Naive B cell (primary cell): ENCODE data around the gene CFTR. TPM values are rescaled to one million over a fixed set of nuclear protein-coding genes. Genes with fewer than 3 reads are reported as not detected.
"Not testable (repeated sequence)": the region's sequence is repeated elsewhere in the genome, so short reads cannot be mapped to it uniquely, and the experiment has no call there.

Source experiments
- ATAC-seq, 2 donors: fragments of 150-1000 bp; cut with Tn5 transposase; 2 replicates each; pipeline ENCODE4 v1.10.0; 2021; ENCODE audit warnings: low read depth in 2 of 2, mild to moderate bottlenecking in 2 of 2, moderate library complexity in 2 of 2
- DNase-seq: peaks from one replicate; pipeline ENCODE4 v3.0.0; 2022
- H3K27ac Mint-ChIP-seq, 6 donors: one replicate each; pipeline ENCODE4 v1.8.0; 2020 to 2022; ENCODE audit warnings: mild to moderate bottlenecking in 6 of 6, mixed read lengths in 6 of 6, moderate library complexity in 5 of 6, inconsistent platforms in 2 of 6
- H3K27me3 Mint-ChIP-seq, 3 donors: one replicate each; pipeline ENCODE4 v1.8.0; 2021 to 2022; ENCODE audit warnings: mixed read lengths in 3 of 3, mild to moderate bottlenecking in 1 of 3
- H3K36me3 Mint-ChIP-seq, 2 donors: one replicate each; pipeline ENCODE4 v1.8.0; 2020 to 2022; ENCODE audit warnings: mixed read lengths in 2 of 2, inconsistent platforms in 1 of 2, mild to moderate bottlenecking in 1 of 2
- H3K4me1 Mint-ChIP-seq, 3 donors: one replicate each; pipeline ENCODE4 v1.8.0; 2020 to 2022; ENCODE audit warnings: mixed read lengths in 3 of 3, inconsistent platforms in 1 of 3, mild to moderate bottlenecking in 1 of 3, moderate library complexity in 1 of 3
- H3K4me3 Mint-ChIP-seq, 8 donors: one replicate each; pipeline ENCODE4 v1.8.0; 2020 to 2022; ENCODE audit warnings: mild to moderate bottlenecking in 8 of 8, mixed read lengths in 8 of 8, moderate library complexity in 8 of 8, inconsistent platforms in 2 of 8
- H3K9me3 Mint-ChIP-seq, 7 donors: one replicate each; pipeline ENCODE4 v1.8.0; 2020 to 2022; ENCODE audit warnings: mixed read lengths in 7 of 7, mild to moderate bottlenecking in 5 of 7, inconsistent platforms in 2 of 7, moderate library complexity in 1 of 7
- polyA plus RNA-seq, 6 donors: library from polyadenylated mRNA; unstranded; fragments of 300-500 nt; fragmentation: Illumina TruSeq; gene quantifications; one replicate each; pipeline ENCODE4 v1.2.3, GENCODE V29; 2021; ENCODE audit warnings: low read depth in 6 of 6

The CFTR gene
- polyA plus RNA-seq, 6 donors from 2014 or later = not detected

DNA sequence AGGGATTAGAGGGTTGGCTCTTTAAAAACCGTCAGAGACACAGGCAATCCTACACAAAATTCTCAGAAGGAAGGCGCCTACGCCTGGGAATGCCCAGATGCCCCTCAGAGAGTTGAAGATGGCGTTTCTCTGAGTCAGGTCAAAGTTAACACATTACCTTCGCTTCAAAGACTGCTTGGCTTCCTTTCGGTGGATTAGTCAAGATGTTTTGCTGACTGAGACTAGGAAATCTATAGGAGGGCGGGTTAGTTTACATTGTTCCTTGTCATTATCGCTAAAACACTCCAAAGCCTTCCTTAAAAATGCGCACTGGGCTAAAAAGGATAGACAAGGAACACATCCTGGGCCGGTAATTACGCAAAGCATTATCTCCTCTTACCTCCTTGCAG, 995 bp upstream of the CFTR start:
- ATAC-seq (no peak), DNase-seq (no peak)
- Mint-ChIP-seq H3K27me3 (peaks cover 17 to 31% (median 30%) of the 10 kb centered on the region in 3 donors), H3K4me3 (no peak overlapping the region), H3K27ac (no peak overlapping the region), H3K4me1 (no peaks in the 10 kb centered on the region), H3K36me3 (no peaks in the 10 kb centered on the region), H3K9me3 (peaks cover 0 to 11% (median 4%) of the 10 kb centered on the region in 7 donors)

DNA sequence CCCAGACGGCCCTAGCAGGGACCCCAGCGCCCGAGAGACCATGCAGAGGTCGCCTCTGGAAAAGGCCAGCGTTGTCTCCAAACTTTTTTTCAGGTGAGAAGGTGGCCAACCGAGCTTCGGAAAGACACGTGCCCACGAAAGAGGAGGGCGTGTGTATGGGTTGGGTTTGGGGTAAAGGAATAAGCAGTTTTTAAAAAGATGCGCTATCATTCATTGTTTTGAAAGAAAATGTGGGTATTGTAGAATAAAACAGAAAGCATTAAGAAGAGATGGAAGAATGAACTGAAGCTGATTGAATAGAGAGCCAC, 184 bp downstream of the CFTR start:
- H3K4me1 Mint-ChIP-seq = no peaks in the 10 kb centered on the region
- peaks cover 0 to 11% (median 4%) of the 10 kb centered on the region in 7 donors for H3K9me3 Mint-ChIP-seq
- ATAC-seq = no peak
- H3K36me3 Mint-ChIP-seq = no peaks in the 10 kb centered on the region
- H3K4me3 Mint-ChIP-seq = no peak overlapping the region
- no peak for DNase-seq
- peaks cover 17 to 31% (median 30%) of the 10 kb centered on the region in 3 donors for H3K27me3 Mint-ChIP-seq
- H3K27ac Mint-ChIP-seq = no peak overlapping the region

DNA sequence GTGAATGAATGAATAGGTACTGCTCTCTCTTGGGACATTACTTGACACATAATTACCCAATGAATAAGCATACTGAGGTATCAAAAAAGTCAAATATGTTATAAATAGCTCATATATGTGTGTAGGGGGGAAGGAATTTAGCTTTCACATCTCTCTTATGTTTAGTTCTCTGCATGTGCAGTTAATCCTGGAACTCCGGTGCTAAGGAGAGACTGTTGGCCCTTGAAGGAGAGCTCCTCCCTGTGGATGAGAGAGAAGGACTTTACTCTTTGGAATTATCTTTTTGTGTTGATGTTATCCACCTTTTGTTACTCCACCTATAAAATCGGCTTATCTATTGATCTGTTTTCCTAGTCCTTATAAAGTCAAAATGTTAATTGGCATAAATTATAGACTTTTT, 1.2 kb downstream of the CFTR start:
- Mint-ChIP-seq H3K27ac (no peak overlapping the region), H3K36me3 (no peaks in the 10 kb centered on the region), H3K4me1 (no peaks in the 10 kb centered on the region), H3K9me3 (peaks cover 0 to 11% (median 4%) of the 10 kb centered on the region in 7 donors), H3K4me3 (no peak overlapping the region), H3K27me3 (peaks cover 17 to 31% (median 30%) of the 10 kb centered on the region in 3 donors)
- DNase-seq = no peak
- no peak for ATAC-seq

DNA sequence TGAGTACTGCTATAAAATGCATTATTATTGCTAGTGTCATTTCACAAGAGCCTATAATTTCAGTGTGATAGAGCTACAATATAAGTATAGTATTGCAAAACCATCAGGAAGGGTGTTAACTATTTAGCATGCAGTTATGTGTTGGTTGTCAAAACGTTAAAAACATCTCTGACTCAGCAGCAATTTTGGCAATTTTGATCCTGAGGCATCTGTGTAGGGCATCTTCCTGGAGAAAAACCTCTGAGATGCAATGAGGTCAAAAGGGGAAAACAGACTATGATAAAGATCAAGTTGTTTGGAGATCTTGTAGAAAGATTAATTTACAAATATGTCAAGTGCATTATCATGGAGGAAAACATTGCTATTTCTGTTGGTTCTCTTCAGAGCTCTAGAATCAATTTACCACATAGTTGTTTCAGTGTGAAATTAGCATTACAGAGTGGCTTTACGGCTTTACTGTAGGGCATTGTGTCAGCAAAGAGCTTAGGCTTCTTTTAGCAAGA, 5.3 kb downstream of the CFTR start:
- Mint-ChIP-seq H3K4me1 (no peaks in the 10 kb centered on the region), H3K27ac (no peak overlapping the region), H3K4me3 (no peak overlapping the region), H3K9me3 (peaks cover 0 to 4% (median 0%) of the 10 kb centered on the region in 7 donors), H3K36me3 (no peaks in the 10 kb centered on the region), H3K27me3 (peaks cover 4 to 9% (median 7%) of the 10 kb centered on the region in 3 donors)
- no peak for ATAC-seq
- DNase-seq = no peak

DNA sequence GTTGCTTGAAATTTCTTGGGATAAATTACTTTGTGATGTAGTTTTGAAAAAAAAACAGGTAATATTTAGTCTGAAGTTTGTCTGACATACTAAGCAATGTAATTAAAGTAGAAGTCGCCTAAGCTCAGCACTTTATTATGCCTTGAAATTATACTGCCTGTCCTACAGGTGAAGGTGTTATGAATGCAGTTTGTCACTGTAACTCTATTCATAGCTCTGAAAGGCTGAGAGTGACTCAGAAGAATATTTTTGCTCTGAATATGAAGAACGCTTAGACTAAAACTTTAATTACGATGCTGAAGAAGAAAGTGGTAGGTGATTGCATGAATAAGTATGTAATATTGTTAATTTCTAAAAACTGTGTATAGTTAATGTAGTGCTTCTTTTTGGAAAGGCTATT, 9.2 kb downstream of the CFTR start:
- no peaks in the 10 kb centered on the region for H3K36me3 Mint-ChIP-seq
- H3K4me3 Mint-ChIP-seq = no peak overlapping the region
- ATAC-seq (no peak), DNase-seq (no peak)
- H3K27me3 Mint-ChIP-seq = no peaks in the 10 kb centered on the region
- no peak overlapping the region for H3K27ac Mint-ChIP-seq
- H3K4me1 Mint-ChIP-seq = no peaks in the 10 kb centered on the region
- no peaks in the 10 kb centered on the region for H3K9me3 Mint-ChIP-seq

DNA sequence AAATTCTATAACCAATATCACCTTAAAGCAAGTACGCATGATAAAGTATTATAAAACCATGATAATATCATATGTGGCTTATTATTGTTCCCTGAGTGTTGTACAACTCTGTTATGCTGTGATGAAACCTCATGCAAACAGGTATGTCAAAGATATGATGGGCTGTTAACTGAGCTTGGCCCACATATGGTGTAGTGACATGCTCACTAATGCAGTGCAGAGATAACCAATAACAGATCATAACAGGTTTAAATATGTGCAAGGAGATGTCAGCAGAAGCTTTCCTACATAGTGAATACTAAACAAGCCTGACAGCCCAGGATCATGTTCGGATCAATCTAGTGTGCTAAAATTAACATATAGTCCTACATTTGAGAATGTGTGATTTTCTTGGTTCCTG, 9.6 kb downstream of the CFTR start:
- no peaks in the 10 kb centered on the region for H3K36me3 Mint-ChIP-seq

DNA sequence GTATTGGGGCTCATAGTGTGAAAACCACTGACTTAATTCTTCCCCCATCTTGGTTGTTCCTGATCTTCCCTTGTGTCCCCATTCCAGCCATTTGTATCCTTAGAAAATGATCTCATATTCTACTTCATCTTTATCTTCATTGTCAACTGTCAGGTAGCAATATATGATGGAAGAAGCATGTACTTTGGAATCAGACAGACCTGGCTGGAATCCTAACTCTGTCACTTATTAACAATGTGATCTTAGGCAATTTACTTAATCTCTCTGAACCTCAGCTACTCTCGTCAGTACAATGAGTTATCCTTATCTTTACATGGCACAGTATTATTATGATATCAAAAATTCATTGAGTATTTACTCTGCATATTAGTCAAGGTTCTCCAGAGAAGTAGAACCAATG, 10.1 kb downstream of the CFTR start:
- Mint-ChIP-seq H3K36me3 (no peaks in the 10 kb centered on the region), H3K9me3 (no peaks in the 10 kb centered on the region), H3K27ac (no peak overlapping the region), H3K27me3 (no peaks in the 10 kb centered on the region), H3K4me1 (no peaks in the 10 kb centered on the region), H3K4me3 (no peak overlapping the region)
- ATAC-seq = no peak
- DNase-seq = no peak

More for the DNA sequence above, 9.6 kb downstream of the CFTR start:
- DNase-seq (no peak), ATAC-seq (no peak)
- H3K4me1 Mint-ChIP-seq = no peaks in the 10 kb centered on the region
- H3K9me3 Mint-ChIP-seq = no peaks in the 10 kb centered on the region
- H3K27ac Mint-ChIP-seq = no peak overlapping the region
- no peak overlapping the region for H3K4me3 Mint-ChIP-seq
- no peaks in the 10 kb centered on the region for H3K27me3 Mint-ChIP-seq

DNA sequence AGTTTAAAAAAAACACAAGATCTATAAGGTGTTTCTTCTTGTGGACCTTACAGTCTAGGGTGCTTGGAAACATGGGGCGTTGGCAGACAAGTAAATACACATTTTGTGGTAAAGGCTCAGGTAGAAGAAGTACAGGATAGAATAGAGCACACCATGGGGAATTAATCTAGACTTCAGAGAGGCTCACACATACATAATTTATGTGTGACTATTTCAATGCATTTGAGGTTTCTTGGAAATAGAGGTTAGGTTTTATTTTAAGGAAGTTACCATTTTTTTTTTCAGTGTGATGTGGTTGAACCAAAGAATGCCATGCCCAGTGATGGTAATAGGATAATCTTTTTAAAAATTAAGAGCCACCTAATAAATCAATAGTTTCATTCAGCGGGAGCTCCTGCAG, 12.8 kb downstream of the CFTR start:
- ATAC-seq (no peak), DNase-seq (no peak)
- Mint-ChIP-seq H3K4me3 (no peak overlapping the region), H3K36me3 (no peaks in the 10 kb centered on the region), H3K9me3 (no peaks in the 10 kb centered on the region), H3K4me1 (no peaks in the 10 kb centered on the region), H3K27me3 (no peaks in the 10 kb centered on the region), H3K27ac (no peak overlapping the region)

DNA sequence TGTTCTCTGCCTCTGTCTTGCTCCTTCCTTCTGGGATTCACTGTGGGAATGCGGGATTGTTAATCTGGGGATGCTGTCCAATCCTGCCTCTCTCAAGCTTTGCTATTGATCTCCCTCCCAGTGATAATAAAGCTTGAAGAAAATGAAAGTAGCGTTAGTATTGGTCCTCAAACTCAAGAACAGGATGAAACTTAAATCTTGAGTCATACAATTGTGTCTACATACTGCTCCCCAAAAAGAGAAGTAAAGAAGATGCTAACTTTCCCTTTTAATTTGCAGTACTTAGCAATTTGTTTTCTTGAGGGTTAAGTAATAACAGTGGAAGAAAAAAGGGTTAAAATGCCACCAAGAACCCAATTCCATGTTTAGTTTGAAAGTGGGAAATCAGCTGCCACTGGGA, 13.6 kb downstream of the CFTR start:
- H3K9me3 Mint-ChIP-seq = no peaks in the 10 kb centered on the region
- H3K36me3 Mint-ChIP-seq = no peaks in the 10 kb centered on the region
- DNase-seq = no peak
- no peaks in the 10 kb centered on the region for H3K27me3 Mint-ChIP-seq
- H3K4me3 Mint-ChIP-seq = no peak overlapping the region
- H3K27ac Mint-ChIP-seq = no peak overlapping the region
- no peaks in the 10 kb centered on the region for H3K4me1 Mint-ChIP-seq
- no peak for ATAC-seq

DNA sequence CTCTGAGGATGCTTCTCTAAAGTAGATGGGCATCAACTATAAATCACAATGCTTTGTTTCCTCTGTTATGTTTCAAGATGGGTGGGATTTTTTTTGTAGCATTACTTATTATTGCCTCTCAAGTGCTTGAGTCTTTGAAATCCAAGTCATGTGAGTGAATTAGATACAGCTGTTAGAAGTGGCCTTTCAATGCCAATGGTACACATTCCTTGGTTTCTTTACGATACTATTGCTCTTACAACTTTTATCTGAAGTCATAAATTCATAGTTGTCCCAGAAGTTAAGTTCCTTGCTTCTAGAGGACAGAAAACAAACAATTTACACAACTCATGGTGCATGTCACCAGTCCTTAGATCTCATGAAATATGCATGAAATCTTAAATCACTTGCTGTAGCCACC, 15.5 kb downstream of the CFTR start:
- Mint-ChIP-seq H3K27ac (no peak overlapping the region), H3K27me3 (no peaks in the 10 kb centered on the region), H3K9me3 (no peaks in the 10 kb centered on the region), H3K4me3 (no peak overlapping the region), H3K36me3 (no peaks in the 10 kb centered on the region), H3K4me1 (no peaks in the 10 kb centered on the region)
- ATAC-seq = no peak
- no peak for DNase-seq

DNA sequence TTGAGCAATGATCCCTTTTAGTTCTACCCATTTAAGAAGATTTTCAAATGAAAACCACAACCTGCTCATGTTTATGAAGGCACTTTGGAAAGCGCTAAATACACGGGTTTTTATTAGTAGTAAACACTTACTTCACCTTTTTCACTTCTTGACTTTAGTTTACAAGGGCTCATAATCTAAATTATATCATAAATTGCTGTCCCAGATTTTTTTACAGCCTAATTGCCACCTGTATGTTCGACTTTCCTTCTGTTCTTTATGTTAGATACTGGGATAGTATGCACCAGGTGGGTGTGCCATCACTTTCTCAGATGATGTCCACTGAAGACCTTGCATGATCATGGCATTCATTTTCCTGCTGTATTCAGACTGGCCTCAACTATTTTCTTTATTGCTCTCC, 22.5 kb downstream of the CFTR start:
- no peaks in the 10 kb centered on the region for H3K36me3 Mint-ChIP-seq
- no peaks in the 10 kb centered on the region for H3K27me3 Mint-ChIP-seq
- DNase-seq (no peak), ATAC-seq (no peak)
- H3K27ac Mint-ChIP-seq = no peak overlapping the region
- H3K4me1 Mint-ChIP-seq = no peaks in the 10 kb centered on the region
- no peak overlapping the region for H3K4me3 Mint-ChIP-seq
- peaks cover 0 to 4% (median 1%) of the 10 kb centered on the region in 7 donors for H3K9me3 Mint-ChIP-seq

DNA sequence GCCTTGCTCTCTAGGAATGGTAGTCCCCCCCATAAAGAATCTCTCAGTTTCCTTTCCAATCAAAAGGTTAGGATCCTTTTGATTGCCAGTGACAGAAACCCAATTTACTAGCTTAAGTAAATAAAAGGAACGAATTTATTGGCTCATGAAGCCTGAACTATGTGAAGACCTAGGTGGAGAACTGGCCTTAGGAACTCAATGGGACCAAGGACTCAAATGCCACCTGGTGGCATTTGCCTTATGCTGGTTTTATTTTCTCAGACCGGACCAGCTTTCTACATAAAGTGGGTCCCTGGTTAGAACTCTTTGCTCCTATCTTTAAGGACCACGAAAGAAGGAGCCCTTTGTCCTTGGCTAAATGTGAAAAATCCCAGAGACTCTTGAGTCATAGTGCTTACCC, 25.4 kb downstream of the CFTR start:
- Mint-ChIP-seq H3K36me3 (no peaks in the 10 kb centered on the region), H3K27me3 (no peaks in the 10 kb centered on the region), H3K4me3 (no peak overlapping the region), H3K27ac (no peak overlapping the region), H3K9me3 (peaks cover 0 to 5% (median 2%) of the 10 kb centered on the region in 7 donors), H3K4me1 (no peaks in the 10 kb centered on the region)
- DNase-seq = no peak
- no peak for ATAC-seq

DNA sequence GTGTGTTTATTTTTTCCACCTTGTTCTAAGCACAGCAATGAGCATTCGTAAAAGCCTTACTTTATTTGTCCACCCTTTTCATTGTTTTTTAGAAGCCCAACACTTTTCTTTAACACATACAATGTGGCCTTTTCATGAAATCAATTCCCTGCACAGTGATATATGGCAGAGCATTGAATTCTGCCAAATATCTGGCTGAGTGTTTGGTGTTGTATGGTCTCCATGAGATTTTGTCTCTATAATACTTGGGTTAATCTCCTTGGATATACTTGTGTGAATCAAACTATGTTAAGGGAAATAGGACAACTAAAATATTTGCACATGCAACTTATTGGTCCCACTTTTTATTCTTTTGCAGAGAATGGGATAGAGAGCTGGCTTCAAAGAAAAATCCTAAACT, 28.9 kb downstream of the CFTR start:
- Mint-ChIP-seq H3K27me3 (no peaks in the 10 kb centered on the region), H3K4me1 (no peaks in the 10 kb centered on the region), H3K27ac (no peak overlapping the region), H3K36me3 (no peaks in the 10 kb centered on the region), H3K9me3 (peaks cover 0 to 5% (median 4%) of the 10 kb centered on the region in 7 donors), H3K4me3 (no peak overlapping the region)
- no peak for ATAC-seq
- DNase-seq = no peak

DNA sequence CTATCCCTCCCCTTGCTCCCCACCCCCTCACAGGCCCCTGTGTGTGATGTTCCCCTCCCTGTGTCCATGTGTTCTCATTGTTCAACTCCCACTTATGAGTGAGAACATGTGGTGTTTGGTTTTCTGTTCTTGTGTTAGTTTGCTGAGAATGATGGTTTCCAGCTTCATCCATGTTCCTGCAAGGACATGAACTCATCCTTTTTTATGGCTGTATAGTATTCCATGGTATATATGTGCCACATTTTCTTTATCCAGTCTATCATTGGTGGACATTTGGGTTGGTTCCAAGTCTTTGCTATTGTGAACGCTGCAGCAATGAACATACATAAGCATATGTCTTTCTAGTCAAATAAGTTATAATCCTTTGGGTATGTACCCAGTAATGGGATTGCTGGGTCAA, 37.4 kb downstream of the CFTR start:
- not testable (repeated sequence) for H3K27me3 Mint-ChIP-seq, H3K4me1 Mint-ChIP-seq, H3K27ac Mint-ChIP-seq, H3K4me3 Mint-ChIP-seq, ATAC-seq, H3K36me3 Mint-ChIP-seq, DNase-seq
- H3K9me3 Mint-ChIP-seq = peaks cover 1 to 13% (median 9%) of the 10 kb centered on the region in 7 donors

DNA sequence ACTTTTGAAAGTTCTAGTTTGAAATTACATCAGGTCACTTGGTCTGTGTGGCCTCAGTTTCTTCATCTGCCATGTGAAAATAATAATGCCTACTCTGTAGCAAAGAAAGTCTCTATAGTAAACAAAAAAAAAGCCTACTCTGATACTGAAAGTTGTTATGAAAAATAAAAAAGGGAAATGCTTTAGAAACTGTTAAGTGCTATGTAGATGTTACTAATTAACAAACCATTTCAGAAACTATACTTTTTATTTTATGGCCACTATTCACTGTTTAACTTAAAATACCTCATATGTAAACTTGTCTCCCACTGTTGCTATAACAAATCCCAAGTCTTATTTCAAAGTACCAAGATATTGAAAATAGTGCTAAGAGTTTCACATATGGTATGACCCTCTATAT, 50.6 kb downstream of the CFTR start:
- DNase-seq = no peak
- no peaks in the 10 kb centered on the region for H3K27me3 Mint-ChIP-seq
- H3K27ac Mint-ChIP-seq = peak overlapping the region in 1 of 6 donors; percentile 3
- no peaks in the 10 kb centered on the region for H3K36me3 Mint-ChIP-seq
- H3K4me1 Mint-ChIP-seq = no peaks in the 10 kb centered on the region
- peaks cover 0 to 6% (median 0%) of the 10 kb centered on the region in 7 donors for H3K9me3 Mint-ChIP-seq
- H3K4me3 Mint-ChIP-seq = no peak overlapping the region
- no peak for ATAC-seq
